GM12864 (cell line): Measurements from ENCODE around the gene TRIML2.

Source experiments
- DNase-seq: peaks from one replicate; pipeline ENCODE4 v3.0.0-alpha.2; 2011; ENCODE audit warnings: low read depth
- H3K4me3 ChIP-seq: 2 replicates; pipeline ENCODE4 v1.5.1; 2011; ENCODE audit warnings: mild to moderate bottlenecking, low read depth, low read length, control low read depth
- TF ChIP-seq, protein P1 (sequence below): IDR thresholded peaks from 2 replicates; pipeline ENCODE4 v1.5.1; 2011; ENCODE audit warnings: low read depth, mild to moderate bottlenecking, moderate library complexity, low read length, control low read depth, inconsistent platforms; ENCODE audit errors: missing control alignments

Gene TRIML2, protein sequence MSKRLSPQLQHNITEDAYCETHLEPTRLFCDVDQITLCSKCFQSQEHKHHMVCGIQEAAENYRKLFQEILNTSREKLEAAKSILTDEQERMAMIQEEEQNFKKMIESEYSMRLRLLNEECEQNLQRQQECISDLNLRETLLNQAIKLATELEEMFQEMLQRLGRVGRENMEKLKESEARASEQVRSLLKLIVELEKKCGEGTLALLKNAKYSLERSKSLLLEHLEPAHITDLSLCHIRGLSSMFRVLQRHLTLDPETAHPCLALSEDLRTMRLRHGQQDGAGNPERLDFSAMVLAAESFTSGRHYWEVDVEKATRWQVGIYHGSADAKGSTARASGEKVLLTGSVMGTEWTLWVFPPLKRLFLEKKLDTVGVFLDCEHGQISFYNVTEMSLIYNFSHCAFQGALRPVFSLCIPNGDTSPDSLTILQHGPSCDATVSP

DNA sequence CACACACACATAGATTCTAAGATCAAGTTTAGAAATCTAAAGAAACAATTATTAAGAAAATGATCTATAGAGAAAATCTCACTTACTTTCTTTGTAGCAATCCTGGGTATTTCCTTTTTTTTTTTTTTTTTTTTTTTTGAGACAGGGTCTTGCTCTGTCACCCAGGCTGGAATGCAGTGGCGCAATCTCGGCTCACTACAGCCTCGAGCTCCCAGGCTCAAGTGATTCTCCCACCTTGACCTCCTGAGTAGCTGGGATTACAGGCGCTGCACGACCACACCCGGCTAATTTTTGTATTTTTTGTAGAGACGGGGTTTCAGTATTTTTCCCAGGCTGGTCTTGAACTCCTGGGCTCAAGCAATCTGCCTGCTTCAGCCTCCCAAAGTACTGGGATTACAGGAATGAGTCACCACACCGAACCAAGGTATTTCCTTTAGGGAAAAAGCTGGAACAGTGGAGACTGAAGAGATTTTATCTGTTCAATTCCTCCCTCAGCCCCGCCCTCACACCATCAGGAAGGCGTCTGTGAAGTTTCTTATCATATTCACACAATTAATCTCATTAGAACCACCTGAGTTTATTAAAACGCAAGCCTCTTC lies at the start of gene TRIML2:
Gene TRIML2, minus strand, starts transcription at position 447 of the 599 bp plus-strand sequence. CDS start 4,235 bp downstream, outside the sequence.
- no peak for DNase-seq
- no peak within 1 kb of the TSS for H3K4me3 ChIP-seq

DNA sequence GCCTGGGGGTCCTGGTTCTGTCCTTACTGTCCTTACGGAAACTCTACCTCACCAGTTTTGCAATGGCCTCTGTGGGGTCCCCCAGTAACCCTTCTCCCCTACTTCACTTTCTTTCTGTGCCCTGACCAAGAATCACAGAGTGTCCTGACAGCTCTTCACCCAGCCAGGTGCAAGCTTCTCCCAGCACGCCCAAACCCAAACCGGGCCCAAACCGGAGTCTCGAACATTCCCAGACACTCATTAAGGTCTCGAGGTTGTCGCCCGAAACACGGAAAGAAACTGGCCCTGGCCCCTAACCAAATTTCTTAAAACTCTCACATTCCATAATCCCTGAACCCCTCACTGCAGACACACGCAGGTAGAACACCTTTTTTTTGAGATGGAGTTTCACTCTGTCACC lies 48.9 kb upstream of the TRIML2 start:
- no peak overlapping the region for H3K4me3 ChIP-seq
- no peak for DNase-seq
- TF ChIP-seq, protein P1, sequence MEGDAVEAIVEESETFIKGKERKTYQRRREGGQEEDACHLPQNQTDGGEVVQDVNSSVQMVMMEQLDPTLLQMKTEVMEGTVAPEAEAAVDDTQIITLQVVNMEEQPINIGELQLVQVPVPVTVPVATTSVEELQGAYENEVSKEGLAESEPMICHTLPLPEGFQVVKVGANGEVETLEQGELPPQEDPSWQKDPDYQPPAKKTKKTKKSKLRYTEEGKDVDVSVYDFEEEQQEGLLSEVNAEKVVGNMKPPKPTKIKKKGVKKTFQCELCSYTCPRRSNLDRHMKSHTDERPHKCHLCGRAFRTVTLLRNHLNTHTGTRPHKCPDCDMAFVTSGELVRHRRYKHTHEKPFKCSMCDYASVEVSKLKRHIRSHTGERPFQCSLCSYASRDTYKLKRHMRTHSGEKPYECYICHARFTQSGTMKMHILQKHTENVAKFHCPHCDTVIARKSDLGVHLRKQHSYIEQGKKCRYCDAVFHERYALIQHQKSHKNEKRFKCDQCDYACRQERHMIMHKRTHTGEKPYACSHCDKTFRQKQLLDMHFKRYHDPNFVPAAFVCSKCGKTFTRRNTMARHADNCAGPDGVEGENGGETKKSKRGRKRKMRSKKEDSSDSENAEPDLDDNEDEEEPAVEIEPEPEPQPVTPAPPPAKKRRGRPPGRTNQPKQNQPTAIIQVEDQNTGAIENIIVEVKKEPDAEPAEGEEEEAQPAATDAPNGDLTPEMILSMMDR = no peak

More for the DNA sequence above, at the start of gene TRIML2:
- TF ChIP-seq, protein P1 = no peak

DNA sequence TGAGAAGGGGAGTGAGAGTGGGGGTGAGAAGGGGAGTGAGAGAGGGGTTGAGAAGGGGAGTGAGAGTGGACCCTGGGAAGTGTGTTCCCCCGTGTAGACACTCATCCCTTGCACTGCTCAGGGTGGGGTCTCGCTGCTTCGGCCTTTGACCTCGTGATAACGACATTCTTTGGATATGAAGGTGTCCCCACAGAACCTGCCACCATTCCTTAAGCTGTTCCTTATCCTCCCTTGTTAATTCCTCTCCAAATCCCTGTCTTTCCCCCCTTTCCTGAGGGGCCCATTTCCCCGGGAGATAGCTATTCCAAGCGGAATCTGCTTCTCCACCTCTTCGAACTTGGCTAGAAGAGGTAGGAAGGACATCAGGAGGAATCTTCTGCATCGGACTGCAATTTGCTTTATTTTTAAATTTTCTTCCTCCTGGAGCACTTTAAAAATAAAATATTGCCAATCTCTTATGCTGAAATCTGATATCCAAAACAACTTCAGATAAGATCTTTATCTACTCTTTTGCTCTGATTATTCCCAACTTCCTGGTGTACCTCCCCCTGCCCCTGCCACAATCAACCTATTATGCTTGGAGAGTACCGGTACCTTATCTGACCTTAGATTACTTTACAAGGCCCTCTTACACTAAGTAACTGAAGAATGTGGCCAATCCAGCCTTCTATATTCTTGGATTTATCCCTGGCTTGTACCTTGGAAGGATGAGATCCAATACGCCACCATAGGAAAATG lies 45.4 kb upstream of the TRIML2 start:
- DNase-seq = no peak
- TF ChIP-seq, protein P1 = no peak
- H3K4me3 ChIP-seq = no peak overlapping the region

DNA sequence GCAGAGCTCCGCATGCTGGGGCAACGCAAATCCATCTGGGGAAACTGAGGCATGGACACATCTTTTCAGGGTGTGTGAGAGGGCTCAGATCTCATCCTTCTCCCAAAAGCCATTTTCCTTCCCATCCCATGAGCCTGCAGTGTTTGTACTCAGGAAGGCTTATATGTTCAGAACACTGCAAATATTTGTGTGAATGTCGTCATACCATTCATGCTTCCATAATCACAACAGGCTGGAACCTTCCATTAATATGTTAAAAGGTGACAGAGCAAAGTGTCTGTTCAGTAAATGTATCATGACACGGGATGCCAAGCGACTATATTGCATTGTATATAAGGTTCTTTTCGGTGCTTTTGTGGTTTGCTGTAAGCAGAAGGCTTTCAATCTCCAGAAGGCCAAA lies 38.4 kb upstream of the TRIML2 start:
- DNase-seq = no peak
- TF ChIP-seq, protein P1 = no peak
- no peak overlapping the region for H3K4me3 ChIP-seq

DNA sequence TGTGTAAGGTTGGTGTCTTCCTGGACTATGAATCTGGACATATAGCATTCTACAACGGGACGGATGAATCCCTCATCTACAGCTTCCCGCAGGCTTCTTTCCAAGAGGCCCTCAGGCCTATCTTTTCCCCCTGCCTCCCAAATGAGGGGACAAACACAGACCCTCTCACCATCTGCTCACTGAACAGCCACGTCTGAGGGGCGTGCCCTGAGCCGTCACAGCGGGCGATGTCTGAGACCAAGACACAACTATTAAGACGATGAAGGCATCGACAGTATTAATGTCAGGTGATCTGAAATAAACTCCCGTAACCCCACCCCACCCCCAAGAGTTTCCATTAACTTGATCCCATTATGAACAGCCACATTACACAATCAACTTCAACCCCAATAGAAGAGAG lies 37.8 kb upstream of the TRIML2 start:
- TF ChIP-seq, protein P1 = no peak
- no peak overlapping the region for H3K4me3 ChIP-seq
- DNase-seq = no peak

DNA sequence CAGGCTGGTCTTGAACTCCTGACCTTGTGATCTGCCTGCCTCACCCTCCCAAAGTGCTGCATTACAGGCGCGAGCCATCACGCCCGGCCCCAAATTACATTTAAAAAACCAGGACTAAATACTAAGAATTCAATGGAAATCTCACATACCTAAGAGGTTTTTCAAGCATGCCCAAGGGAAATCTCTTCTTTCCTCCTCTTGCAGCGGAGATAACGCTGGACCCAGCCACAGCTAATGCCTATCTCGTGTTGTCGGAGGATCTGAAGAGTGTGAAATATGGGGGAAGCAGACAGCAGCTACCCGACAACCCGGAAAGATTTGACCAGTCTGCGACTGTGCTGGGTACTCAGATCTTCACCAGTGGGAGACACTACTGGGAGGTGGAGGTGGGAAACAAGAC lies 37.2 kb upstream of the TRIML2 start:
- DNase-seq = no peak
- no peak overlapping the region for H3K4me3 ChIP-seq
- TF ChIP-seq, protein P1 = no peak
